Liver (tissue), 3 donors: ENCODE data around the gene ARMC2.

Experiments used
- EGR1 ChIP-seq, 2 donors: IDR thresholded peaks; 2 replicates each; pipeline ENCODE4 v1.6.1; 2016 to 2018; ENCODE audit warnings: antibody characterized with exemption in 2 of 2, low read depth in 2 of 2
- GABPA ChIP-seq, 2 donors: IDR thresholded peaks in 1 of 2; conservative IDR thresholded peaks in 1 of 2; 2 replicates each; pipeline ENCODE4 v1.6.1; 2016; ENCODE audit warnings: antibody characterized with exemption in 2 of 2, mild to moderate bottlenecking in 1 of 2, moderate library complexity in 1 of 2
- HNF4A ChIP-seq, 2 donors: conservative IDR thresholded peaks; 2 replicates each; pipeline ENCODE4 v1.6.1; 2016; ENCODE audit warnings: antibody characterized with exemption in 2 of 2, mild to moderate bottlenecking in 2 of 2
- HNF4G ChIP-seq: IDR thresholded peaks from 2 replicates; pipeline ENCODE4 v1.6.1; 2016; ENCODE audit warnings: antibody characterized with exemption
- RAD21 ChIP-seq, 2 donors: IDR thresholded peaks; 2 replicates each; pipeline ENCODE4 v1.6.1; 2016; ENCODE audit warnings: antibody characterized with exemption in 2 of 2, mild to moderate bottlenecking in 2 of 2
- SP1 ChIP-seq: IDR thresholded peaks from 2 replicates; pipeline ENCODE4 v1.6.1; 2018; ENCODE audit warnings: antibody characterized with exemption, mild to moderate bottlenecking
- TAF1 ChIP-seq: conservative IDR thresholded peaks from 2 replicates; pipeline ENCODE4 v1.6.1; 2016; ENCODE audit warnings: antibody characterized with exemption, mild to moderate bottlenecking
- YY1 ChIP-seq: IDR thresholded peaks from 2 replicates; pipeline ENCODE4 v1.6.1; 2016; ENCODE audit warnings: antibody characterized with exemption, mild to moderate bottlenecking
- ZBTB33 ChIP-seq: IDR thresholded peaks from 2 replicates; pipeline ENCODE4 v1.6.1; 2016; ENCODE audit warnings: antibody characterized with exemption
- TF ChIP-seq, protein P1 (sequence below): fragments of 150-350 bp; IDR thresholded peaks from 2 replicates; pipeline ENCODE4 v1.5.1; 2017; ENCODE audit warnings: improper control_type of control experiment, low read depth, low read length; ENCODE audit not compliant: missing input control
- TF ChIP-seq, protein P2 (sequence below): IDR thresholded peaks from 2 replicates; pipeline ENCODE4 v1.6.1; 2016; ENCODE audit warnings: antibody characterized with exemption, mild to moderate bottlenecking
- TF ChIP-seq, protein P3 (sequence below): IDR thresholded peaks from 2 replicates; pipeline ENCODE4 v1.6.1; 2016; ENCODE audit warnings: antibody characterized with exemption
- TF ChIP-seq, protein P4 (sequence below): IDR thresholded peaks from 2 replicates; pipeline ENCODE4 v1.6.1; 2016; ENCODE audit warnings: antibody characterized with exemption
- donor health status: healthy.
- donor health status: healthy.

- TF ChIP-seq YY1 (no peak), RAD21 (IDR thresholded peaks at IDR 0.05) (no peak), GABPA (IDR thresholded peaks at IDR 0.05 in 1 of 2, conservative IDR thresholded peaks at IDR 0.05 in 1 of 2) (no peak), TAF1 (no peak), HNF4A (conservative IDR thresholded peaks at IDR 0.05) (no peak), SP1 (no peak), EGR1 (IDR thresholded peaks at IDR 0.05; ENCODE audit: low read depth in 2 of 2) (no peak), HNF4G (no peak), ZBTB33 (no peak)
- TF ChIP-seq, protein P1, sequence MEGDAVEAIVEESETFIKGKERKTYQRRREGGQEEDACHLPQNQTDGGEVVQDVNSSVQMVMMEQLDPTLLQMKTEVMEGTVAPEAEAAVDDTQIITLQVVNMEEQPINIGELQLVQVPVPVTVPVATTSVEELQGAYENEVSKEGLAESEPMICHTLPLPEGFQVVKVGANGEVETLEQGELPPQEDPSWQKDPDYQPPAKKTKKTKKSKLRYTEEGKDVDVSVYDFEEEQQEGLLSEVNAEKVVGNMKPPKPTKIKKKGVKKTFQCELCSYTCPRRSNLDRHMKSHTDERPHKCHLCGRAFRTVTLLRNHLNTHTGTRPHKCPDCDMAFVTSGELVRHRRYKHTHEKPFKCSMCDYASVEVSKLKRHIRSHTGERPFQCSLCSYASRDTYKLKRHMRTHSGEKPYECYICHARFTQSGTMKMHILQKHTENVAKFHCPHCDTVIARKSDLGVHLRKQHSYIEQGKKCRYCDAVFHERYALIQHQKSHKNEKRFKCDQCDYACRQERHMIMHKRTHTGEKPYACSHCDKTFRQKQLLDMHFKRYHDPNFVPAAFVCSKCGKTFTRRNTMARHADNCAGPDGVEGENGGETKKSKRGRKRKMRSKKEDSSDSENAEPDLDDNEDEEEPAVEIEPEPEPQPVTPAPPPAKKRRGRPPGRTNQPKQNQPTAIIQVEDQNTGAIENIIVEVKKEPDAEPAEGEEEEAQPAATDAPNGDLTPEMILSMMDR: no peak
- TF ChIP-seq, protein P2, sequence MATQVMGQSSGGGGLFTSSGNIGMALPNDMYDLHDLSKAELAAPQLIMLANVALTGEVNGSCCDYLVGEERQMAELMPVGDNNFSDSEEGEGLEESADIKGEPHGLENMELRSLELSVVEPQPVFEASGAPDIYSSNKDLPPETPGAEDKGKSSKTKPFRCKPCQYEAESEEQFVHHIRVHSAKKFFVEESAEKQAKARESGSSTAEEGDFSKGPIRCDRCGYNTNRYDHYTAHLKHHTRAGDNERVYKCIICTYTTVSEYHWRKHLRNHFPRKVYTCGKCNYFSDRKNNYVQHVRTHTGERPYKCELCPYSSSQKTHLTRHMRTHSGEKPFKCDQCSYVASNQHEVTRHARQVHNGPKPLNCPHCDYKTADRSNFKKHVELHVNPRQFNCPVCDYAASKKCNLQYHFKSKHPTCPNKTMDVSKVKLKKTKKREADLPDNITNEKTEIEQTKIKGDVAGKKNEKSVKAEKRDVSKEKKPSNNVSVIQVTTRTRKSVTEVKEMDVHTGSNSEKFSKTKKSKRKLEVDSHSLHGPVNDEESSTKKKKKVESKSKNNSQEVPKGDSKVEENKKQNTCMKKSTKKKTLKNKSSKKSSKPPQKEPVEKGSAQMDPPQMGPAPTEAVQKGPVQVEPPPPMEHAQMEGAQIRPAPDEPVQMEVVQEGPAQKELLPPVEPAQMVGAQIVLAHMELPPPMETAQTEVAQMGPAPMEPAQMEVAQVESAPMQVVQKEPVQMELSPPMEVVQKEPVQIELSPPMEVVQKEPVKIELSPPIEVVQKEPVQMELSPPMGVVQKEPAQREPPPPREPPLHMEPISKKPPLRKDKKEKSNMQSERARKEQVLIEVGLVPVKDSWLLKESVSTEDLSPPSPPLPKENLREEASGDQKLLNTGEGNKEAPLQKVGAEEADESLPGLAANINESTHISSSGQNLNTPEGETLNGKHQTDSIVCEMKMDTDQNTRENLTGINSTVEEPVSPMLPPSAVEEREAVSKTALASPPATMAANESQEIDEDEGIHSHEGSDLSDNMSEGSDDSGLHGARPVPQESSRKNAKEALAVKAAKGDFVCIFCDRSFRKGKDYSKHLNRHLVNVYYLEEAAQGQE: no peak
- TF ChIP-seq, protein P3, sequence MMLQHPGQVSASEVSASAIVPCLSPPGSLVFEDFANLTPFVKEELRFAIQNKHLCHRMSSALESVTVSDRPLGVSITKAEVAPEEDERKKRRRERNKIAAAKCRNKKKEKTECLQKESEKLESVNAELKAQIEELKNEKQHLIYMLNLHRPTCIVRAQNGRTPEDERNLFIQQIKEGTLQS: no peak
- TF ChIP-seq, protein P4, sequence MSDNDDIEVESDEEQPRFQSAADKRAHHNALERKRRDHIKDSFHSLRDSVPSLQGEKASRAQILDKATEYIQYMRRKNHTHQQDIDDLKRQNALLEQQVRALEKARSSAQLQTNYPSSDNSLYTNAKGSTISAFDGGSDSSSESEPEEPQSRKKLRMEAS: no peak
Observed at GRCh38 chr6:108983151-108983550, 134.9 kb downstream of the ARMC2 start.
